ENCODE measurements around the gene RGMB. TPM values are rescaled to one million over a fixed set of nuclear protein-coding genes. Genes with fewer than 3 reads are reported as not detected.
A peak's percentile ranks its signal among the peaks of the same experiment; 100 is the strongest.

Gene RGMB
- total and polyA plus RNA-seq, 2 of the 13 experiments (the other 11 are each of a cell fraction or from before 2014, with no cell fraction given): 3.0 to 3.8 TPM

DNA sequence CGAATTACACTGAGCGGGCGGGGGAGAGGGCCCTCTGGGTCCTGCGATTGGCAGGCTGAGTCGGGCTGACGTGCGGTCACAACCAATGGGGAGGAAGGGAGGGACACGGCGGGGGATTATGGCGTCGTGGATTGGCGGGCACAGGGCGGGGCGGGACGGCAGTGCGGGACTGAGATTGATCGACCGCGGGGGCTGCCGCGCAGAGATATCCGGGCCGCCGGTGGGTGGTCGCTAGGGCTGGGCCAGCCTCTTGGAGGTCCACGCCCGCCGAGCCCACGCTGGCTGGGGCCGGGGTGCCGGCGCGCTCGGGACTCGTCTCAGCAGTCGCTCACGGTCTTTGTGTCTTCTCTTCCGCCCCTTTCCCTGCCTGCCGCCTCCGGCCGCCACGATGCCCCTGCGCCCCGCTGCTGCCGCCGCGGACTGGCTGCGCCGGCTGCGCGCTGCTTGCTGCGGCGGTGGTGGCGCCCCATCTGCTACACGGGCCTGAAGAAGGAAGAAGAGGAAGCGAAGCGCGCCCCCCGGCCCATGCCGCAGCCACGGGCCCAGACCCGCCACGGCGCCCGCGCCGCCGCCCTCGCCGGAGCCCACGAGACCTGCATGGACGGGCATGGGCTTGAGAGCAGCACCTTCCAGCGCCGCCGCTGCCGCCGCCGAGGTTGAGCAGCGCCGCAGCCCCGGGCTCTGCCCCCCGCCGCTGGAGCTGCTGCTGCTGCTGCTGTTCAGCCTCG, at the start of gene RGMB (continued):
- TF ChIP-seq, protein P1, sequence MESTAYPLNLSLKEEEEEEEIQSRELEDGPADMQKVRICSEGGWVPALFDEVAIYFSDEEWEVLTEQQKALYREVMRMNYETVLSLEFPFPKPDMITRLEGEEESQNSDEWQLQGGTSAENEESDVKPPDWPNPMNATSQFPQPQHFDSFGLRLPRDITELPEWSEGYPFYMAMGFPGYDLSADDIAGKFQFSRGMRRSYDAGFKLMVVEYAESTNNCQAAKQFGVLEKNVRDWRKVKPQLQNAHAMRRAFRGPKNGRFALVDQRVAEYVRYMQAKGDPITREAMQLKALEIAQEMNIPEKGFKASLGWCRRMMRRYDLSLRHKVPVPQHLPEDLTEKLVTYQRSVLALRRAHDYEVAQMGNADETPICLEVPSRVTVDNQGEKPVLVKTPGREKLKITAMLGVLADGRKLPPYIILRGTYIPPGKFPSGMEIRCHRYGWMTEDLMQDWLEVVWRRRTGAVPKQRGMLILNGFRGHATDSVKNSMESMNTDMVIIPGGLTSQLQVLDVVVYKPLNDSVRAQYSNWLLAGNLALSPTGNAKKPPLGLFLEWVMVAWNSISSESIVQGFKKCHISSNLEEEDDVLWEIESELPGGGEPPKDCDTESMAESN (CRISPR knock-in tag; conservative IDR thresholded peaks at IDR 0.05): peak; percentile 26
- TF ChIP-seq HNRNPLL (IDR thresholded peaks at IDR 0.05; ENCODE audit: low read depth, low read length, poor library complexity, severe bottlenecking) (peak; percentile 95), ZNF441 (CRISPR knock-in tag; IDR thresholded peaks at IDR 0.05; ENCODE audit: borderline replicate concordance) (peak; percentile 26; the same call in 1 of the 2 replicates), ZBTB7B (CRISPR knock-in tag; IDR thresholded peaks at IDR 0.05) (peak; percentile 86), ZSCAN29 (CRISPR knock-in tag; conservative IDR thresholded peaks at IDR 0.05) (no peak), FOXA3 (CRISPR knock-in tag; IDR thresholded peaks at IDR 0.05) (no peak), SYNCRIP (IDR thresholded peaks at IDR 0.05; ENCODE audit: insufficient read depth, low read depth, low read length) (no peak), CBX1 (IDR thresholded peaks at IDR 0.05; ENCODE audit: low read depth) (peak; percentile 29), TCF12 (IDR thresholded peaks at IDR 0.05) (no peak), TCF12 (CRISPR knock-in tag; IDR thresholded peaks at IDR 0.05) (0 out of 2 replicates have a peak, but pooled peaks have one; percentile 21), IKZF1 (IDR thresholded peaks at IDR 0.05) (no peak), PAWR (CRISPR knock-in tag; IDR thresholded peaks at IDR 0.05; ENCODE audit: borderline replicate concordance) (no peak), CCDC6 (CRISPR knock-in tag; IDR thresholded peaks at IDR 0.05) (peak; percentile 85; the same call in 1 of the 2 replicates), ZNF484 (CRISPR knock-in tag; IDR thresholded peaks at IDR 0.05; ENCODE audit: borderline replicate concordance, low read depth) (no peak), MXD1 (CRISPR knock-in tag; IDR thresholded peaks at IDR 0.05) (peak; percentile 16), ARHGAP35 (CRISPR knock-in tag; IDR thresholded peaks at IDR 0.05; ENCODE audit: borderline replicate concordance) (no peak), SALL1 (CRISPR knock-in tag; IDR thresholded peaks at IDR 0.05) (peak; percentile 74), SRF (IDR thresholded peaks at IDR 0.05; ENCODE audit: low read depth, low read length) (no peak), ARNTL (CRISPR knock-in tag; IDR thresholded peaks at IDR 0.05) (0 out of 2 replicates have a peak, but pooled peaks have one; percentile 79), MAFF (IDR thresholded peaks at IDR 0.05; ENCODE audit: low read depth, low read length) (no peak)
- TF ChIP-seq, protein P2, sequence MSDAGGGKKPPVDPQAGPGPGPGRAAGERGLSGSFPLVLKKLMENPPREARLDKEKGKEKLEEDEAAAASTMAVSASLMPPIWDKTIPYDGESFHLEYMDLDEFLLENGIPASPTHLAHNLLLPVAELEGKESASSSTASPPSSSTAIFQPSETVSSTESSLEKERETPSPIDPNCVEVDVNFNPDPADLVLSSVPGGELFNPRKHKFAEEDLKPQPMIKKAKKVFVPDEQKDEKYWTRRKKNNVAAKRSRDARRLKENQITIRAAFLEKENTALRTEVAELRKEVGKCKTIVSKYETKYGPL (CRISPR knock-in tag; IDR thresholded peaks at IDR 0.05): no peak
- TF ChIP-seq, protein P3, sequence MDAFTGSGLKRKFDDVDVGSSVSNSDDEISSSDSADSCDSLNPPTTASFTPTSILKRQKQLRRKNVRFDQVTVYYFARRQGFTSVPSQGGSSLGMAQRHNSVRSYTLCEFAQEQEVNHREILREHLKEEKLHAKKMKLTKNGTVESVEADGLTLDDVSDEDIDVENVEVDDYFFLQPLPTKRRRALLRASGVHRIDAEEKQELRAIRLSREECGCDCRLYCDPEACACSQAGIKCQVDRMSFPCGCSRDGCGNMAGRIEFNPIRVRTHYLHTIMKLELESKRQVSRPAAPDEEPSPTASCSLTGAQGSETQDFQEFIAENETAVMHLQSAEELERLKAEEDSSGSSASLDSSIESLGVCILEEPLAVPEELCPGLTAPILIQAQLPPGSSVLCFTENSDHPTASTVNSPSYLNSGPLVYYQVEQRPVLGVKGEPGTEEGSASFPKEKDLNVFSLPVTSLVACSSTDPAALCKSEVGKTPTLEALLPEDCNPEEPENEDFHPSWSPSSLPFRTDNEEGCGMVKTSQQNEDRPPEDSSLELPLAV (CRISPR knock-in tag; conservative IDR thresholded peaks at IDR 0.05; ENCODE audit: low read depth): no peak
- TF ChIP-seq, protein P4, sequence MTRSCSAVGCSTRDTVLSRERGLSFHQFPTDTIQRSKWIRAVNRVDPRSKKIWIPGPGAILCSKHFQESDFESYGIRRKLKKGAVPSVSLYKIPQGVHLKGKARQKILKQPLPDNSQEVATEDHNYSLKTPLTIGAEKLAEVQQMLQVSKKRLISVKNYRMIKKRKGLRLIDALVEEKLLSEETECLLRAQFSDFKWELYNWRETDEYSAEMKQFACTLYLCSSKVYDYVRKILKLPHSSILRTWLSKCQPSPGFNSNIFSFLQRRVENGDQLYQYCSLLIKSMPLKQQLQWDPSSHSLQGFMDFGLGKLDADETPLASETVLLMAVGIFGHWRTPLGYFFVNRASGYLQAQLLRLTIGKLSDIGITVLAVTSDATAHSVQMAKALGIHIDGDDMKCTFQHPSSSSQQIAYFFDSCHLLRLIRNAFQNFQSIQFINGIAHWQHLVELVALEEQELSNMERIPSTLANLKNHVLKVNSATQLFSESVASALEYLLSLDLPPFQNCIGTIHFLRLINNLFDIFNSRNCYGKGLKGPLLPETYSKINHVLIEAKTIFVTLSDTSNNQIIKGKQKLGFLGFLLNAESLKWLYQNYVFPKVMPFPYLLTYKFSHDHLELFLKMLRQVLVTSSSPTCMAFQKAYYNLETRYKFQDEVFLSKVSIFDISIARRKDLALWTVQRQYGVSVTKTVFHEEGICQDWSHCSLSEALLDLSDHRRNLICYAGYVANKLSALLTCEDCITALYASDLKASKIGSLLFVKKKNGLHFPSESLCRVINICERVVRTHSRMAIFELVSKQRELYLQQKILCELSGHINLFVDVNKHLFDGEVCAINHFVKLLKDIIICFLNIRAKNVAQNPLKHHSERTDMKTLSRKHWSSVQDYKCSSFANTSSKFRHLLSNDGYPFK (CRISPR knock-in tag; IDR thresholded peaks at IDR 0.05; ENCODE audit: borderline replicate concordance): no peak

Data from HepG2 (cell line).